HG02763 (cell line): ENCODE results near the gene TYROBP.
"Not testable (repeated sequence)": the region's sequence is repeated elsewhere in the genome, so short reads cannot be mapped to it uniquely, and the experiment has no call there.

ENCODE experiments used
- ATAC-seq: cut with Tn5 transposase; IDR thresholded peaks from one replicate; pipeline ENCODE4 v1.9.1; 2021; ENCODE audit warnings: mild to moderate bottlenecking, moderate library complexity; ENCODE audit not compliant: unreplicated experiment

The TYROBP gene

DNA sequence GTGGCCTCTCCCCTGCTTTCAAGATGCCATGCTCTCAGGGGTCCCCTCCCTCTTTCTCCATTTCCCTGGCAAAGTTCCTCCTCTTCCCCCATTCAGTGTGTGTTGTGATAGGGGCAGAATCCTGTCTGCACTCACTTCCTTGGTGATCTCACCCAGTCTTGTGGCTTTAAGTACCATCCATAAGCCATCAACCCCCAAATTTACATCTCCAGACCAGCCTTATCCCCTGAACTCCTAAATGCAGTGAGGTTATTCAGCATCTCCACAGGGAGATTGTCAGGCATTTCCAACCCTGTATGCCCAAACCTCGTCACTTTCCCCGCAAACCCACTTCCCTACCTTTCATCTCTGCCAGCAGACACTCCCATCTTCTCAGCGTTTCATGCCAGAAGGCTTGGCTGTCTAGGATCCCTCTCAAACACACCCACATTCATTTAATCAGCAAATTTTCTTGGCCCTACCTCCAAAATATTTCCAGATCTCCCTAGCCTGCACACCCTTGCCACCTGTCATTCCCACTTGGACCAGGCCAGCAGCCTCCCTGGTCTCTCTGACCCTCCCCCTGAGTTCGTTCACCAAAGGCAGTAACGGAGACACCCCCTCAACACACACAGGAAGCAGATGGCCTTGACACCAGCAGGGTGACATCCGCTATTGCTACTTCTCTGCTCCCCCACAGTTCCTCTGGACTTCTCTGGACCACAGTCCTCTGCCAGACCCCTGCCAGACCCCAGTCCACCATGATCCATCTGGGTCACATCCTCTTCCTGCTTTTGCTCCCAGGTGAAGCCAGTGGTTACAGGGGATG is 6.0 kb downstream of the TYROBP start, which contains the start of gene HCST:
Gene HCST, plus strand, starts transcription at position 676 of the 808 bp plus-strand sequence. Its CDS starts 65 bp downstream, at position 741.
- ATAC-seq: no peak

DNA sequence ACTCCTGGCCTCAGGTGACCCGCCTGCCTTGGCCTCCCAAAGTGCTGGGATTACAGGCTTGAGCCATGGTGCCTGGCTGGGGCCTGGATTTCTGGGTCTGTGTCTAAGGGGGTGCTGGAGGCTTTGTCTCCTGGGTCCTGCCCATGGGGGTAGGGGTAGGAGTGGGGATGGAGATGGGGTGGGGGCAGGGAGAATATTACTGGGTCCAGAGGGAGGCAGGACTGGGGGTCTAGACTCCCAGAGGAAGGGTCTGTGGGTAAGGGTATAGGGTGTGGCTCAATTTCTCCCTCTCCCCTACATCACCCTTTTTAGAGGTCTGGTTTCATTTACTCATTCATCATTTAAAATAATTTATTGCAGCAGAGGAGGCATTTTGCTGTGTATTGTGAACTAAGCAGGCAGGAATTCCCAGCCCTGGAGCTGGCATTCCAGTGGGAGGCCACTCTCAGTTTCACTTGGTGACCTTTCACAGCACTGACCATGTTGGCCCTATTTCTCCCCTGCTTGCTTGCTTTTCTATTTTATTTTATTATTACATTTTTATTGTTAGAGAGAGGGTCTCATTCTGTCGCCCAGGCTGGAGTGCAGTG is 6.9 kb downstream of the TYROBP start:
- ATAC-seq: no peak

- peak; percentile 45 for ATAC-seq
These were observed 8.4 kb downstream of the TYROBP start for GRCh38 chr19:35899547-35900214.

DNA sequence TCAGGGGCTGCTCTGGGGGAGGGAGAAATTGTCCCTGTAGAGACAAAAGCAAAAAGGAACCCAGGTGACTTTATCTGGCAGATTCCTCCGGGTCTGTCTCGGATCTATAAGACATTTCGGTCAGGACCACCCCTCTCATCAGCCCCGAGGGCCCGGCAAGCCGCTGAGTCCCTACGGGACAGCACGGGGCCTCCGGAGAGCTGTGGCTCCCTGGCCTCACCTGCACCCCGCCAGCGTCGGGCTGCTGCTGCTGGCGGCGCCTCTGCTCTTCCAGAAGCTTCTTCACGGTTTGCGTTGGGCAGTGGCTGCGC is 9.6 kb downstream of the TYROBP start:
- ATAC-seq: no peak

- ATAC-seq: no peak
These were observed 10.2 kb downstream of the TYROBP start for GRCh38 chr19:35897706-35898451.

- no peak for ATAC-seq
These were observed 11.5 kb downstream of the TYROBP start for GRCh38 chr19:35896643-35897040.

DNA sequence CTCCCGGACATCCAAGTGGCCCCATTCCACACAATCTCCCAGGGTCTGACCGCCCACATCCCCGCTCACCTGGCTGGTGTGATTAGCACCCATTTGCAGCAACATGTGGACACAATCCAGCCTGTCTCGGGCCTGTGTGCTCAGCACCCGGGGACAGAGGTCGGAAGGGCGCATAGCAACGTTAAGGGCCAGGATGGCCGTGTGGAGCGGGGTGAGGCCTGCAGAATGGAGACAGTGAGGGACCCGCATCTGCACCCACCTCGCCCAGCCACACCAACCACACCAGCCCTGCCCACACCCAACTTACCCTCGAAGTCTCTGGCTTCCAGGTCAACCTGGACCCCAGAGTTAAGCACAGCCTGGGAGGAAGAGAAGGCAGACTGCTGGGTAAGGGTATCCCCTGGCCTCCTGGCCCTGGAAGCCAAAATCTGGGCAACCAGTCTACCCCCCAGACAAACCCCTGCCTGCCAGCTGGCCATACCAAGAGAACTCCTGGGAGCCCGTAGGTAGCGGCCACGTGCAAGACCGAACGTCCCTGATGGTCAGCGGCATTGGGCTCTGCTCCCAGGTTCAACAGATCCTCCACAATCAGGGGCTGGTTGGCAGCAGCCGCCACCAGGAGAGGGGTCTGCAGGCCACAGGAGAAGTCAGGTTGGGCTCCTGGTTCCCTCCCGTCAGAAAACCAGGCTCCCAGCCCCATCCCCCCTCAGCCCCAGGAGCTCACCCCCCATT is 12.0 kb downstream of the TYROBP start:
- ATAC-seq: no peak

DNA sequence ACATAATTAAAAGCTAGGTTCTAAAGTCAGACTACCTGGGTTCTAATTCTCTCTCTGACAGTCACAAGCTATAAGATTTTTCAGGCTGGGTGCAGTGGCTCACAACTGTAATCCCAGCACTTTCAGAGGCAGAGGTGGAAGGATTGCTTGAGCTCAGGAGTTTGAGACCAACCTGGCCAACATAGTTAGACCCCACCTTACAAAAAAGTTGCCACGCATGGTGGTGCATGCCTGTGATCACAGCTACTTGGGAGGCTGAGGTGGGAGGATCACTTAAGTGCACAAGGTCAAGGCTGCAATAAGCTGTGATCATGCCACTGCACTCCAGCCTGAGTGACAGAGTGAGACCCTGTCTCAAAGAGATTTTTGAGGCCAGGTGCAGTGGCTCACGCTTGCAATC is 13.8 kb downstream of the TYROBP start:
- no peak for ATAC-seq

DNA sequence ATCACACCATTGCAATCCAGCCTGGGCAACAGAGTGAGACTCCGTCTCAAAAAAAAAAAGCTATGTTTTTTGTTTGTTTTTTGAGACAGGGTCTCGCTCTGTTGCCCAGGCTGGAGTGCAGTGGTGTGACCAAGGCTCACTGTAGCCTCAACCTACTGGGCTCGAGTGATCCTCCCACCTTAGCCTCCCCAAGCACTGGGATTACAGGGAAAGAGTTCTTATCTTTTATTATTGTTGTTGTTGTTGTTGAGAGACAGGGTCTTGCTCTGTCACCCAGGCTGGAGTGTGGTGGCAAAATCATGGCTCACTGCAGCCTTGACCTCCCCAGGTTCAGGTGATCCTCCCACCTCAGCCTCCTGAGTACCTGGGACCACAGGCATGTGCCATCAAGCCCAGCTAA is 16.3 kb downstream of the TYROBP start:
- ATAC-seq: not testable (repeated sequence)

GRCh38 chr19:35890113-35890650 is 17.9 kb downstream of the TYROBP start:
- no peak for ATAC-seq

GRCh38 chr19:35889370-35890112 is 18.6 kb downstream of the TYROBP start:
- no peak for ATAC-seq

GRCh38 chr19:35888398-35888797 is 19.7 kb downstream of the TYROBP start:
- no peak for ATAC-seq

- no peak for ATAC-seq
These were observed 20.9 kb downstream of the TYROBP start for GRCh38 chr19:35887197-35887596.

DNA sequence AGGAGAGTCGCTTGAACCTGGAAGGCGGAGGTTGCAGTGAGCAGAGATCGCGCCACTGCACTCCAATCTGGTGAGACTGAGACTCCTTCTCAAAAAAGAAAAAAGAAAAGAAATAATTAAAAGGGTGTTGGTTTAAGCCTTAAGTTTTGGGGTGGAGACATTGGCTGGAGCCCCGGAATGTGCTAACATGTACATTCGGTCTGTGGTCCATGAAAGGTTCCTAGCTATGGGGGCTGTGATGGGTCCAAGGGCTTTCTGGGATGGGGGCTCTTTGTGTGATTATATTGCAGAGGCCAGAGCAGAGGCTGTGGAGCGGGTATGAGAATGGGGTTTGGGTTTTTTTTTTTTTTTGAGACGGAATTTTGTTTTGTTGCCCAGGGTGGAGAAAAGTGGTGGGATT is 22.2 kb downstream of the TYROBP start:
- ATAC-seq: no peak

GRCh38 chr19:35885225-35885738 is 22.8 kb downstream of the TYROBP start:
- ATAC-seq: no peak

GRCh38 chr19:35883882-35884281 is 24.2 kb downstream of the TYROBP start:
- ATAC-seq: no peak

- ATAC-seq: no peak
These were observed 25.8 kb downstream of the TYROBP start for GRCh38 chr19:35882114-35882832.

DNA sequence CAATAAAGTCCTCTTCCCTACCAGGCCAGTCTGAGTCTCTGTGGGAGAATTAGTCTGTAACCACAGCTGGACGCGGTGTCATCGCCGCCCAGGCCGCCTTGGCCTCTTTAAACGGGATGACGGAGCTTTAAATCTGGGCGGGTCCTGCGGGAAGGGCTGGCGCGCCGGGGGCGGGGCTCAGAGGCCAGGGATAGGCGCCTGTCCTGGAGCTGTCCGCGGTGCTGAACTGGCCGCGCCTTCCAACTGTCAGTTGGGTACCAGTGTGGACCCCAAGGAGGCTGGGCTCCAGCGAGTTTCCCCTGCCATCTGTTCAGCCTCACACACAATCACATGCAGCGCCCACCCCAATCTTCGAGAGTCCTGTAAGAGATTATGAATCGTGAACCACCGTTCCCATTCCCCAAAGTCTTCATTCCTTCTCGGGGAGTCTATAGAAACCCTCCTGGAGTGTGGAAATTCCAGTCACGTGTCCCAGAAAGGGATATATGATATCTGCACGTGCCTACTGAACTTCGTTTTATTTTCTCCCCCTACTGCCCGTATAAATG is 28.3 kb downstream of the TYROBP start:
- ATAC-seq: no peak

- ATAC-seq: no peak
These were observed 29.0 kb downstream of the TYROBP start for GRCh38 chr19:35879068-35879467.
